Measurements from ENCODE around the gene SULT1C3.
"Not testable (repeated sequence)": the region's sequence is repeated elsewhere in the genome, so short reads cannot be mapped to it uniquely, and the experiment has no call there.

The SULT1C3 gene

DNA sequence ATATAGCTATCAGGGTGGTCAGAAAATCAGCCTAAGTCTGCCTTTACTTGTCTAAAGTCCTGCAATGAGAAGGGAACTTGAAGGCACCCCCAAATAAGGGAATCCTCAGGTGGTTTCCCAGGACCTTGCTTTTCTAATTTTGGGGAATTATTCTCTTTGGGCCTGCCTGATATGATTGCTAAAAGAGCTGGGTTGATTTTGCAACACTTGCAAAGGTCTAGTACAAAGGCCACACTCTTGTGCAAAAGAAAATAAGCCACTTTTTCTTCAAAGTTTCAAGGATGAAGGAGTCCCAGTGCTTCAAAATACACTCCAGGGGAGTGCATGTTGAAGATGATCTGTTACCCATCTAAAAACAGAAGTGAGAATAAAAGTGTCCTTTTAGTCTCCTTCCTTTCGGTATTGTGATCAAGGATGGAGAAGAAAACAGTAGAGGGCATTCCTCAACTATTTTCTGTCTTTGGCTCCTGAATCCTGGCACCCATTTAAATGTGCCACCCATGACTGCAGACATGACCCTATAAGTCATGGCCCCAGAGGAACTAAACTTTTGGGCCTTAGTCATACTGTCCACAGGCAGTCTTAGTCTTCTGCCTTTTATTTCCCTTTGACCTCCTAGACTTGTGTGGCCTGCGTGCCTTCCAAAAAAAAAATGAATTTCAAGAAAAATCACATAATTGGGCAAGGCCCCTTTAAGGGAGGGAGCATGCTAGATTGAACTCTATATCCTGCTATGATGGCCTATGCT lies 5.1 kb downstream of the SULT1C3 start:
- DNase-seq: no peak

- no peak for DNase-seq
These were observed 13.3 kb downstream of the SULT1C3 start for GRCh38 chr2:108253106-108253505.

- DNase-seq: no peak
These were observed 18.1 kb downstream of the SULT1C3 start for GRCh38 chr2:108257757-108258331.

DNA sequence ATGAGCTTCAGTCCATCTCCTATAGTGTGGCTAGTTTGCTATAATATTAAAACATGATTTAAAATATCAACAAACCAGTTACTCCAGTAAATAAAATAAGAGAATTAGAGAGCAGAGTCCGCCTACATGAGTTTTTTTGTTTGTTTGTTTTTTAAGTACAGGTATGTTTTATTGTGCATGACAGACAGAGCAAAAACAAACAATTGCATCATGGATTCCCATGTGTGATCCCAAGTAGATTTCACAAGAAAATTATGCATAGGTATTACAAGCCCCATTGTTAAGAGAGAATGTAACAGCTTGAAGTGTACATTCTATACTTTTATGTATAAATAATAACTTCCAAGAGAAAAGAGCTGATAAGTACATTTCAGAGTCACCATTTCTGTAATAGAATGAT lies 21.0 kb downstream of the SULT1C3 start:
- no peak for DNase-seq

DNA sequence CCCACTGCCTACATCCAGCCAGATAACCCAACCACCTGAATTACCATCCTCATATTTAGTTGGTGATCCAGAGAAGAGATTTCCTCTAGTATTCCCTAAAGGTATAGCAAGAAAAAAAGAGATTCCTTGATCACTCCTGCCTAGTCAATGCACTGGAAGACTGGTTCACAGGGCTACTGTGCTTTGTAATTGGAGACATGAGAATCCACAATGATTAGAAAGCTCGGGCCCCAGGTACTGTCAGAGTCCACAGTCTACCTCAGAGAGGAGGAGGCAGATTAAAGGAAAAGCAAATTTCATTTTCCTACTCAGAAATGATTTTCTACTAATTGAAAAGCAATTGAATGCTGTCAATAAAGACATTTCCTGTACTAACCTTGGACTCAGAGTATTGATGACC lies 22.3 kb downstream of the SULT1C3 start:
- DNase-seq: no peak

DNA sequence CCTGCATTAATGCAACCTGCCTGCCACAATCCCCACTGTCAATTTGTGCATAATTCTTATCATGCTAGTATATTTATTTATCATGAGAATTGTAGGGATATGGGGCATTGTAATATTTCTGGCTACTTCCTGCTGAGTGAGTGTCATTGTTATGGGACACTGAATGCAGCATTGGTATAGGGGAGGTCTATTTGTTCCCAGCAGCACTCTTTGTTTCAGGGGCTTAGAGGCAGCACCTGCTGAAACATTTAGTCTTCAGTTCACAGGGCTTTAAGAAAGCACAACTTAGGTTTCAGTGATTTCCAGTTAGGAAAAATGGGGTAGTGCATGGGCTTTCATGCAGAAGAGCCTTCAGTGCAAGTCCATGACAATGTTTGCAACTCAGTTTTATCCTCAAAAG lies 23.6 kb downstream of the SULT1C3 start:
- DNase-seq: no peak

DNA sequence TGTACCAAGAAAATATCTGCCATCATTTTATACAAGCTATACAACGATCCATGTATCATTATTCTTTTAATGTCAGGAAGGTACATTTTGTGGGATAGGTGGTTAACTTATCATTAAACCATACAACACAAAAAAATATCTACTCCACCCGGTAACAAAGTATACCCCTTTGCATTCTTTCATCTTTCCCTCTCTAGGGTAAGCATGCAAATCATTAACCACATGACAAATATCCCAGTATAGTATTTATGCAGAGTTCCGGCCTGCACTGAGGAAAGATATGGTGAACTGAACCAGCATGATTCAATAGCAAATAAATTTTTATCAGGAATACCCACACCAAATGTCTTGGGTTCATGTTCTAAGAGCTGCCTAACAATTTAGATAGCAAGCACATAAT lies 26.4 kb downstream of the SULT1C3 start:
- DNase-seq: no peak

DNA sequence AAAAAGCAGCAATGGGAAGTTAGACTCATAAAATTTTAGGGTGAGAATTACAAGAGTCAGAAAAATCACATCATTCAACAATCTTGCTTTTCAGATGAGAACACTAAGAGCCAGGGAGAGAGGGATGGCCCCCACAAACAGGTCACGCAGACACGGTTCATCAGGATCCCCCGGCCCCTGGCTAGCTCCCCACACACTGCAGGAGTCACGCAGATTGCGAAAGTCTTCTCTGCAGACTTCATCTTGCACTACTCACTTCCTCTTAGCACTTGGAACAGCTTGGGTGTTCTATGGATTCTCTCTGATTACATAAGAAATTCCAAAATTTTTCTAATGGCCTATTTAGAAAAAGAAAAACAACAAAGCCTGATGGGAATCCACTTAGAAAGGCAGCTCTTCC lies 27.3 kb downstream of the SULT1C3 start:
- DNase-seq: peak in 1 of 2 donors; percentile 2

DNA sequence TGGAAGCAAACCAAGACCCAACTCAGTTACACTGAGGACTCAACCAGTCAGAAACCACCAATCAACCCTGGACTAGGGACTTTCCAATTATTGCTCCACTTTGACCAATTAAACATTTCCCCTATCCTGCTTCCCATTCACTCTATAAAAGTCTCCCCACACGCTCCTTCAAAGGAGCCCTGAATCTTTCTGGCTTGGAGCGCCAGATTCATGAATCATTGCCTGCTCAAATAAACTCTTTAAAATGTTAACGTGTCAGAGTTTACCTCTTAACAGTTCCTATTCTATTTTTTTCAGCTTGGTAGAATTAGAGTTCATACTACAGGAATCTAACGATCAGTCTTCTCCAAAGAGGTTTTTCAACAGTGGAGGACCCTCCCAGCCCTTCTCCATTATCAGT lies 28.2 kb downstream of the SULT1C3 start:
- DNase-seq: no peak

DNA sequence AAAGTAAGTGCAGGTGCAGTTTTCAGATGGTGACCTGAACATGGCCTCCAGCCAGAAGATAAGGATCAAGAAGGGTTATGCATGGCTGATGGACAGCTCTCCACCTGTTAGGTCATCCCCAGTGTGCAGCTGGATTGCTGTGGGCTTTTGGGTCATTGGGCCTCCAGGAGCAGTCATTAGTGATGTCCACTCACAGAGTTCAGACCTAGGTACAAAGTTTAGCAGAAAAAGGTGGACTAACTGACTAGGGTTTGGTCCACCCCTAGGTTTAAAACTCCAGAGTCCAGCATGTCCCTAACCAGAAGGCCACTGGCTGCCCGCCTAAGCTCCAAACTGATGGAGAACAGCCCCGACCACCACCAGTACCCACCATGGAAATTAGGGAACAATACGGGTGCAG lies 30.6 kb downstream of the SULT1C3 start:
- DNase-seq: no peak

DNA sequence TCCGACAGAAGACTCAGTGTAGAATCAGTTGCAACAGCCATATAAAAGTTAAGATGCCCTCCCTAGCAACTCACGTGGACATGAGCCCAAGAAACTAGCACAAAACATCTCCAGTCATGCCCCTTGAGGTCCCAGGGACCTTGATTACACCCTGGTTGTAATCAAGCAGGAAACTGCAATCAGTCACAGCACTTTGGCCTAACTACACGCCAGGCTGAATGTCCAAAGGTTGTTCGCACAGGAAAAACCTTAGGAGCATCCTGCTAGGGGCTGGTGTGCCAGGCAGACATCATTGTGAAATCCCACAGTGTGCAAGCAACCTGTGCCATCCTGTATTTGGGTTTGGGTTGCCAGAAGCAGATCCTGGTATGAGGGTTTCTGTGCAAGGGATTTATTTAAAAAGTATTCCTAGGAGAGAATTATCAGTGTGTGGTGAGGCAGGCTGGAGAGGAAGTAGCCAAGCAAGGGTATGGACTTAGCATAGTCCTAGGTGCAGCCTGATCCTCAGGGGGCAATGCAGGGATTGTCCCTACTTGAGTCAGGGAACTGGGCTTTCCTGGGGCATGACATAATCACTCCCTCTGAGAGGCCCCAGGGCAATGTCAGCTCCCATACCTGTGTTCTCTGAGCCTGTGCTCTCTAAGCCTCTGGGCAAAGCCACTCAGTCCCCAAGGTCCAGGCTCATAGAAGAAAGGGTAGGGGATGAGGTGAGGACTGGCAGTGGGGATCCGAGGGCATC lies 31.2 kb downstream of the SULT1C3 start:
- no peak for DNase-seq

DNA sequence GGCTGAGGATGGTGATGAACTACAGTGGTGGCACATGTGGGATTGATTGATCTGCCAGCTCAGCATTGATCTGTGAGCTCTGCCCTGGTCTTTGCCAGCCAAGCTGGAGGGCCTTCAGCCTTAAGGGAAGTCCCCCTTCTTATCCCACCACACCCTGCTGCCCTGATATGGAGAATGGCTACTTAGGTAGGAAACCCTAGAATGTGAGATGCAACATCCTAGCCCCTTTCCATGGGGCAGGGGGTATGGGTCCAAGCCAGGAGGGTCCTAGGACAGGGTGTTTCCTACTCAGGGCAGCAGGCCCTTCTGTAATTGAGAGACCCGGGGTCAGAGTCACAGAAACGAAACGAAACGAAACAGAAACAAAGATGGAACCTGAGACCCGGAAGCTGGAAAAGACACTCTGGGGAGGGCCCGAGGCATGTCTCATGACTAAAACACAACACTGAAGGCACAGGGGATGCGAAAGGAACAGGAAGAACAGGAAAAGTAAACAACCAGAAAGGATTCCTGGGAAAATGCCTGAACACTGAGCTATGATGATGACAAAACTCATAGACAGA lies 32.0 kb downstream of the SULT1C3 start:
- DNase-seq: no peak

- DNase-seq: no peak
These were observed 38.9 kb downstream of the SULT1C3 start for GRCh38 chr2:108278631-108279030.

- no peak for DNase-seq
These were observed 39.7 kb downstream of the SULT1C3 start for GRCh38 chr2:108279468-108279867.

GRCh38 chr2:108280466-108280865 lies 40.7 kb downstream of the SULT1C3 start:
- DNase-seq: no peak

DNA sequence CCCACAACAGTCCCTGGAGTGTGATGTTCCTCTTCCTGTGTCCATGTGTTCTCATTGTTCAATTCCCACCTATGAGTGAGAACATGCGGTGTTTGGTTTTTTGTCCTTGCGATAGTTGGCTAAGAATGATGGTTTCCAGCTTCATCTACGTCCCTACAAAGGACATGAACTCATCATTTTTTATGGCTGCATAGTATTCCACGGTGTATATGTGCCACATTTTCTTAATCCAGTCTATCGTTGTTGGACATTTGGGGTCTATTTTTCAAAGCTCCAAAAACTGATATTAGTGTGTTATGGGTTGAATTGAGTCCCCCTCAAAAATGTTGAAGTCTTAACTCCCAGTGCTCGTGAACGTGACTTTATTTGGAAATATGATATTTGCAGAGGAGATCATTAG lies 44.8 kb downstream of the SULT1C3 start:
- not testable (repeated sequence) for DNase-seq

DNA sequence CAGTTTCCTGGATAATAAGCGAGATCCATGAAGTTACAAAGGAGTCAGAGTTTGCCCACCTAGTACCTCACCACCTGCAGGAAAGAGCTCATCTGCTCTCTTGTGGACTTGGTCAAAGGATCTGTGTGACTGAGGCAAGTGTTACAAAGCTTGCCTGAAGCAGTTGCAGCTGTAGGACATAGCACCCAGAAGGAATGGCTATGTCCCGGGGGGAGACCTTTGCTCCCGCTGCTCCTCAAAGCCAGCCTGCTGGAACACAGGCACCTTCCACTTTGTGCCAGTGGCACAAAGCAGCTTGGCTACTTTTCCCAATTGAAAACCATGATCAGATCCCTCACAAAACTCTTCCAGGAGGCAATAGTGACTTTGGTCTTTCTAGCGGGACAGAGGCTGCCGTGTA lies 45.8 kb downstream of the SULT1C3 start:
- DNase-seq: no peak

DNA sequence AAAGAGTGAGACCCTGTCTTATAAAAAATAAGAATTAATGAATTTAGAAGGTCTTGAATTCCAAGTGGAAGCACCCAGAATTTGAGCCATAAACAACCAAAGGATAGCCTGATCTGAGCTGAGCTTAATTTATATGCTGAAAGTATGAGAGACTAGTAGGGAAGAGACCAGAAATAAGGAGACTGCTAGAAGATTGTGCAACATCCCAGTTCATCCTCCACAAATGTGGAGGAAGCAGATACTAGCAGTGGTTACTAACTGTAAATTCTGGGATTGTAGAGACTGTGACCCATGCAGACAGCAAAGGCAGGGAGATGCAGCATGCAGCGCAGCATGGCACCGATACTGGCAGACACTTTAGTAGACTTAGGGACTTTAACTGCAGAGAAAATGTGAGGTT lies 47.4 kb downstream of the SULT1C3 start:
- no peak for DNase-seq

DNA sequence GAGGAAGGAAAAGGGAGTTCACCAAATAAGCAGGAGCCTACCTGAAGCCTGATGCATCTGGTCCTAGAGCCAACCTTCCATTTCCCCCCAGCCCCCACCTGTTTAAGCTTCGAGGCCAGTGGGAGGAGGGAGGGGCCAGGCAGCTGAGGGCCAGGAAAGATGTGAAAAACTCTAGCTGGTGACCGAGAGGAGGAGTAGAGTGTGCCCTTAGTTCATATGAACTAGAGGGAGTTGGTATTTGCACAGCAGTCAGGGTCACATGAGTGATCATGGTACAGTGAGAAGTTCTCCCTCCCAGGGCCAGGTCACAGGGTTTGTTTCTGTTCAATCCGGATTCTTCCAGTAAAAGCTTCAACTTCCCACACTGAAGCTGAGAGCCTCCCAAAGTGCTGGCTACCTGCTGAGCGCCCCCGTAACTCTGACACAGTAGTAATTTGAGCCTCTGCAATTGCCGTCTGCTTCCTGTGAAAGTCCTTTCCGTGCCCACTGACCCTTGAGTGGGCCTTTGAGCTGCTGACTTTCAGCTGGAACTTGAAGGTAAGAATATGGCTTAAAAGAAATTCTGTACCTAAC lies 48.9 kb downstream of the SULT1C3 start, which contains the start of gene SULT1C2:
TSS of gene SULT1C2 (plus strand) at position 362 of the 573 bp plus-strand sequence. CDS start 4,773 bp downstream, outside the sequence.
- DNase-seq: no peak

DNA sequence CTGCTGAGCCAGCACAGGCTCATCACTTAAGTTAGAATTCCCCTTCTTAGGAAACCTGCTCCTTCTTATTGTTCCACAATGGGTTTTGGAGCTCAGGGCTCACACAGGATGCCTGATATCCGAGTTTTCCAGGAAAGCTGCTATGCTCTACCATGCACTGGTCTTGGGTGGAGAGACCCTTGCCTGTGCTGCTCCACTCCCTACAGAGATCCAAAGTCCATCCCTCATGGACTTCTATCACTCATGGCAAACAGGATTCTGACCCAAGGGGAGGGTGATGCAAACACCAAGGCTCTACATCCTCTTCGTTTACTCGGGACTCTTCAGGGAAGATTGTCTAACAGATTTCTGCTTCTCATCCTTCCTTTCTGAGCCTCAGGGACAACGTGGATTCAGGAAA lies 54.1 kb downstream of the SULT1C3 start:
- DNase-seq: no peak

DNA sequence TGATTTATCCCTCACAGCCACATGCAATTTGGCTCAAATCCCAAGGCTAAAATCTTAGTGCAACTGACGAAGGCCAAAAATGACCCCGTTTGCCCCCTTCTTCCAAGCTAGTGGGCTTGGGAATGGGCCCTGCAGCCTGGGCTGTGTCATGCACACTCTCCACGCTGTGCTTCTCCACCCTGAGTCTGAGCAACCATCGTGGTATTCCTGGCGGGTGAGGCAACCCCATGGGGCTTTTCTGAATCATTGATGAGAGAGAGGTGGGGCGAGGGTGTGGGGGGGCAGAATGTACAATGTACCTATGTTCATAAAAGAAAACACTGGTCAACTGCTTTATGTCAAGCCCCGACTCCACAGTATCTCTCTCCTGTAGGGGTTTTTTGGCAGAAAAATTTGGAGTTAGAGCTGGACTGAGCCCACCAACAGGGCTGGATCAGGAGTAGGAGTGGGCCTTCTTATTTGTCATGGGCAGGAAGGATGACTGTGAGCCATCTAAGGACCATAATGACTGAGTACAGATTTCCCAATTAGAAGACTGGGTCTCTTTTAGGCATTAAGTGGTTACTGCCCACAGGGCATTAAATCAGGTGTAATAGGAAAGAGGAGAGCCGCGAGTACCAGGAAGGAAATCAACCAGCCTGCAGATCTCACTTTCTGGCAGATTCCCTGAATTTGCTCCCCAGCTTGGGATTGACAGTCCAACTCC lies 57.8 kb downstream of the SULT1C3 start:
- no peak for DNase-seq

- DNase-seq: no peak
These were observed 61.8 kb downstream of the SULT1C3 start for GRCh38 chr2:108301558-108301957.

- DNase-seq: no peak
These were observed 65.2 kb downstream of the SULT1C3 start for GRCh38 chr2:108304975-108305374.

Measured in hippocampal formation (tissue), 2 donors.